BLaER1 (cell line): ENCODE measurements around the gene HOXB4.

Experiments used
- H3K27ac ChIP-seq: shearing (Covaris generic); formaldehyde crosslinking; 2 replicates; pipeline ENCODE4 v1.8.1; 2022
- H3K27me3 ChIP-seq: shearing (Covaris generic); formaldehyde crosslinking; 2 replicates; pipeline ENCODE4 v1.8.1; 2022
- H3K36me3 ChIP-seq: shearing (Covaris generic); formaldehyde crosslinking; 2 replicates; pipeline ENCODE4 v1.8.1; 2022
- H3K4me1 ChIP-seq: shearing (Covaris generic); formaldehyde crosslinking; 2 replicates; pipeline ENCODE4 v1.8.1; 2022
- H3K4me2 ChIP-seq: shearing (Covaris generic); formaldehyde crosslinking; 2 replicates; pipeline ENCODE4 v1.8.1; 2022
- H3K4me3 ChIP-seq: shearing (Covaris generic); formaldehyde crosslinking; 2 replicates; pipeline ENCODE4 v1.8.1; 2022
- H3K9ac ChIP-seq: shearing (Covaris generic); formaldehyde crosslinking; 2 replicates; pipeline ENCODE4 v1.8.1; 2022
- H3K9me3 ChIP-seq: shearing (Covaris generic); formaldehyde crosslinking; 2 replicates; pipeline ENCODE4 v1.8.1; 2022
- H4K20me1 ChIP-seq: shearing (Covaris generic); formaldehyde crosslinking; 2 replicates; pipeline ENCODE4 v1.8.1; 2022
- Cebpa-rat ChIP-seq: shearing (Covaris generic); IDR thresholded peaks from 2 replicates; pipeline ENCODE4 v1.8.1; 2022

HOXB4 gene

GRCh38 chr17:48601539-48602425 is 23.6 kb upstream of the HOXB4 start:
- Histone ChIP-seq H3K4me2 (no peak overlapping the region), H3K27me3 (peaks cover 100% of the 10 kb centered on the region), H3K9ac (no peak overlapping the region), H3K4me3 (no peak overlapping the region), H4K20me1 (peaks cover 99% of the 10 kb centered on the region), H3K27ac (no peak overlapping the region), H3K4me1 (no peaks in the 10 kb centered on the region), H3K9me3 (peaks cover 9% of the 10 kb centered on the region), H3K36me3 (no peaks in the 10 kb centered on the region)
- no peak for TF ChIP-seq Cebpa-rat

GRCh38 chr17:48601207-48601538 is 23.0 kb upstream of the HOXB4 start:
- peaks cover 9% of the 10 kb centered on the region for H3K9me3 ChIP-seq
- peaks cover 100% of the 10 kb centered on the region for H3K27me3 ChIP-seq
- H3K27ac ChIP-seq: no peak overlapping the region
- H3K9ac ChIP-seq: no peak overlapping the region
- no peaks in the 10 kb centered on the region for H3K4me1 ChIP-seq
- no peak overlapping the region for H3K4me3 ChIP-seq
- H3K4me2 ChIP-seq: no peak overlapping the region
- no peaks in the 10 kb centered on the region for H3K36me3 ChIP-seq
- H4K20me1 ChIP-seq: peaks cover 99% of the 10 kb centered on the region
- TF ChIP-seq Cebpa-rat: no peak

GRCh38 chr17:48600244-48601098 is 22.3 kb upstream of the HOXB4 start:
- Histone ChIP-seq H3K27me3 (peaks cover 100% of the 10 kb centered on the region), H3K4me3 (no peak overlapping the region), H3K4me2 (no peak overlapping the region), H3K36me3 (no peaks in the 10 kb centered on the region), H4K20me1 (peaks cover 99% of the 10 kb centered on the region), H3K4me1 (no peaks in the 10 kb centered on the region), H3K9me3 (peaks cover 9% of the 10 kb centered on the region), H3K9ac (no peak overlapping the region), H3K27ac (no peak overlapping the region)
- TF ChIP-seq Cebpa-rat: no peak

GRCh38 chr17:48599354-48599753 is 21.2 kb upstream of the HOXB4 start:
- Histone ChIP-seq H3K27ac (no peak overlapping the region), H3K4me2 (no peak overlapping the region), H3K9ac (no peak overlapping the region), H3K27me3 (peaks cover 100% of the 10 kb centered on the region), H3K4me1 (no peaks in the 10 kb centered on the region), H3K4me3 (no peak overlapping the region), H3K9me3 (peaks cover 9% of the 10 kb centered on the region), H4K20me1 (peaks cover 99% of the 10 kb centered on the region), H3K36me3 (no peaks in the 10 kb centered on the region)
- TF ChIP-seq Cebpa-rat: no peak

- Histone ChIP-seq H3K27me3 (peaks cover 100% of the 10 kb centered on the region), H3K9me3 (peaks cover 9% of the 10 kb centered on the region), H3K27ac (no peak overlapping the region), H4K20me1 (peaks cover 98% of the 10 kb centered on the region), H3K4me1 (no peaks in the 10 kb centered on the region), H3K9ac (no peak overlapping the region), H3K4me3 (no peak overlapping the region), H3K36me3 (no peaks in the 10 kb centered on the region), H3K4me2 (no peak overlapping the region)
- no peak for TF ChIP-seq Cebpa-rat
These were observed 20.6 kb upstream of the HOXB4 start for GRCh38 chr17:48598736-48599135.

GRCh38 chr17:48597778-48598631 is 19.9 kb upstream of the HOXB4 start:
- H3K4me3 ChIP-seq: no peak overlapping the region
- H4K20me1 ChIP-seq: peaks cover 96% of the 10 kb centered on the region
- peaks cover 100% of the 10 kb centered on the region for H3K27me3 ChIP-seq
- no peak overlapping the region for H3K9ac ChIP-seq
- H3K4me2 ChIP-seq: no peak overlapping the region
- H3K4me1 ChIP-seq: no peaks in the 10 kb centered on the region
- no peak for TF ChIP-seq Cebpa-rat
- no peak overlapping the region for H3K27ac ChIP-seq
- peaks cover 9% of the 10 kb centered on the region for H3K9me3 ChIP-seq
- no peaks in the 10 kb centered on the region for H3K36me3 ChIP-seq

- no peak overlapping the region for H3K4me2 ChIP-seq
- no peak overlapping the region for H3K27ac ChIP-seq
- H3K9ac ChIP-seq: no peak overlapping the region
- peaks cover 96% of the 10 kb centered on the region for H4K20me1 ChIP-seq
- H3K36me3 ChIP-seq: no peaks in the 10 kb centered on the region
- H3K27me3 ChIP-seq: peaks cover 100% of the 10 kb centered on the region
- H3K9me3 ChIP-seq: peaks cover 9% of the 10 kb centered on the region
- no peak for TF ChIP-seq Cebpa-rat
- no peak overlapping the region for H3K4me3 ChIP-seq
- no peaks in the 10 kb centered on the region for H3K4me1 ChIP-seq
These were observed 19.3 kb upstream of the HOXB4 start for GRCh38 chr17:48597528-48597777.

- H3K4me2 ChIP-seq: no peak overlapping the region
- no peak overlapping the region for H3K27ac ChIP-seq
- H3K4me3 ChIP-seq: no peak overlapping the region
These were observed 18.8 kb upstream of the HOXB4 start for GRCh38 chr17:48596735-48597527.

GRCh38 chr17:48596000-48596734 is 18.0 kb upstream of the HOXB4 start:
- Histone ChIP-seq H3K36me3 (no peaks in the 10 kb centered on the region), H3K27me3 (peaks cover 100% of the 10 kb centered on the region), H3K4me3 (no peak overlapping the region), H3K27ac (no peak overlapping the region), H3K9ac (no peak overlapping the region), H3K4me2 (no peak overlapping the region), H3K4me1 (no peaks in the 10 kb centered on the region), H4K20me1 (peaks cover 97% of the 10 kb centered on the region), H3K9me3 (peaks cover 9% of the 10 kb centered on the region)
- TF ChIP-seq Cebpa-rat: no peak

More at GRCh38 chr17:48596735-48597527, 18.8 kb upstream of the HOXB4 start:
- Histone ChIP-seq H3K9me3 (peaks cover 9% of the 10 kb centered on the region), H3K36me3 (no peaks in the 10 kb centered on the region), H3K27me3 (peaks cover 100% of the 10 kb centered on the region), H3K4me1 (no peaks in the 10 kb centered on the region), H3K9ac (no peak overlapping the region), H4K20me1 (peaks cover 97% of the 10 kb centered on the region)
- TF ChIP-seq Cebpa-rat: no peak
